CD4-positive, alpha-beta T cell treated with Interleukin-17A for 4 hours (primary cell): ENCODE results near the gene SEPTIN12.
"Not testable (repeated sequence)": the region's sequence is repeated elsewhere in the genome, so short reads cannot be mapped to it uniquely, and the experiment has no call there.

ENCODE experiments used
- DNase-seq: peaks from one replicate; pipeline ENCODE4 v3.0.0-alpha.2; 2020; ENCODE audit warnings: mixed read lengths

The SEPTIN12 gene

GRCh38 chr16:4802659-4803287, 14.6 kb upstream of the SEPTIN12 start:
- DNase-seq: peak; percentile 94

- DNase-seq: peak; percentile 92
These were observed 14.0 kb upstream of the SEPTIN12 start, which contains the start of gene ROGDI for GRCh38 chr16:4801962-4802658. Gene ROGDI (minus strand): TSS chr16:4802633. CDS start chr16:4802571, 62 bp downstream.

- no peak for DNase-seq
These were observed 13.2 kb upstream of the SEPTIN12 start for GRCh38 chr16:4801051-4801961.

- DNase-seq: no peak
These were observed 12.3 kb upstream of the SEPTIN12 start for GRCh38 chr16:4800290-4801041.

- DNase-seq: no peak
These were observed 11.2 kb upstream of the SEPTIN12 start for GRCh38 chr16:4799171-4799855.

- no peak for DNase-seq
These were observed 10.3 kb upstream of the SEPTIN12 start for GRCh38 chr16:4798456-4798855.

- DNase-seq: no peak
These were observed 9.7 kb upstream of the SEPTIN12 start for GRCh38 chr16:4797805-4798252.

- no peak for DNase-seq
These were observed 9.0 kb upstream of the SEPTIN12 start for GRCh38 chr16:4796982-4797804.

GRCh38 chr16:4795828-4796572, 7.9 kb upstream of the SEPTIN12 start:
- DNase-seq: no peak

- no peak for DNase-seq
These were observed 7.2 kb upstream of the SEPTIN12 start, which contains the start of gene SMIM22 for GRCh38 chr16:4795181-4795827. Gene SMIM22 (plus strand): TSS chr16:4795369. CDS start chr16:4795735, 366 bp downstream.

- DNase-seq: no peak
These were observed 4.9 kb upstream of the SEPTIN12 start for GRCh38 chr16:4792951-4793513.

- DNase-seq: no peak
These were observed 2.7 kb upstream of the SEPTIN12 start for GRCh38 chr16:4790871-4791270.

GRCh38 chr16:4790261-4790660, 2.1 kb upstream of the SEPTIN12 start:
- no peak for DNase-seq

GRCh38 chr16:4788910-4789309, 765 bp upstream of the SEPTIN12 start:
- DNase-seq: no peak

GRCh38 chr16:4788489-4788889, 344 bp upstream of the SEPTIN12 start:
- no peak for DNase-seq

- DNase-seq: no peak
These were observed 1.1 kb downstream of the SEPTIN12 start for GRCh38 chr16:4787068-4787467.

GRCh38 chr16:4785758-4786433, 2.2 kb downstream of the SEPTIN12 start:
- DNase-seq: no peak

GRCh38 chr16:4784444-4784987, 3.6 kb downstream of the SEPTIN12 start:
- not testable (repeated sequence) for DNase-seq
